GM11168 (cell line): Measurements from ENCODE around the gene TP53BP2.
"Not testable (repeated sequence)": the region's sequence is repeated elsewhere in the genome, so short reads cannot be mapped to it uniquely, and the experiment has no call there.

Experiments used
- in situ Hi-C: fragments of 300-500 bp; cut with MboI; formaldehyde crosslinking; loops from one replicate; pipeline ENCODE4 v1.12.0; 2022; ENCODE audit warnings: low sequenced_read_pairs; ENCODE audit not compliant: unreplicated experiment

TP53BP2 gene

DNA sequence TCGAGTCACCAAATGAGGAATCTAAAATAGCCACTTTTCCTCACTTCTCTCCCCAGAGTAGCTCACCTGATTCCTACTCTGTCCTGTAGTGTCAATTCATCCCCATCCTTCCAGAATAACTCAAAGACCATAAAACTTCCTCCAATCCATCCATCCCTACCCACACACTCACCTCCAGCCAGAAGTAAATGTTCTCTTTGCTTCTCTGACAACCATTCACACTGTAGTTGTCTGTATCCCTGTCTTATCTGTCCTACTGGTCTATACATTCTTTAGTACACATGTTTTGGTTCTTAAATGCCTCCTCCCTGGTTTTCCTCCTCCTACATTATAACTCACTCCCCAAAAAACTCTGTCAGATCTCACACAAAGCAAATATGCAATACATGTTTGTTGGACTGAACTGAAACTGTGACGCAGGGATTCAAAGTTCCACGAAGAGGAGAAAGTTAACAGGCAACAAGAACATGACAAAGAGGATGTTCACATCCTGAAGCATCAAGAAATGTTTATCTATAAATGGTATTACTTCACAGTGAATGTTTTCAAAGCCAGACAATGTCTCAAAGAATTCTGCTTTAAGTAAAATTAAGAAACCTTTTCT, 11.0 kb downstream of the TP53BP2 start:
- in situ Hi-C loops = no loop called here

DNA sequence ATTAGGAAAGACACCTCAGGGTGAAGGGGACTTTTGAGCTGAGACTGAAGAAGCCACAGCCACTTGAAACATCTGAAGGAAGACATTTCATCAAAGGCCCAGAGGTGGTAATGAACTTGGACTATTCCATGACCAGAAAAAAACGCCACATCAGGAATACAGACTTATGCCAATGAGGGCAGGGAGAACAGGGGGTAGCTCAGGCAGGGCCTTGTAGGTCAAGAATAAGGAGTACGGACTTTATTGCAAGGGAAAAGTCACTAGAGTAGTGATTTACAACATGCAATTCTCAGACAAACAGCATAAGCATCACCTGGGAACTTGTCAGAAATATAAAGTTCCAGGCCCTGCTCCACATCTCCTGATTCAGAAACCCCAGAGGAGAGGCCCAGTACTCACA, 11.8 kb downstream of the TP53BP2 start:
- in situ Hi-C loops = no loop called here

DNA sequence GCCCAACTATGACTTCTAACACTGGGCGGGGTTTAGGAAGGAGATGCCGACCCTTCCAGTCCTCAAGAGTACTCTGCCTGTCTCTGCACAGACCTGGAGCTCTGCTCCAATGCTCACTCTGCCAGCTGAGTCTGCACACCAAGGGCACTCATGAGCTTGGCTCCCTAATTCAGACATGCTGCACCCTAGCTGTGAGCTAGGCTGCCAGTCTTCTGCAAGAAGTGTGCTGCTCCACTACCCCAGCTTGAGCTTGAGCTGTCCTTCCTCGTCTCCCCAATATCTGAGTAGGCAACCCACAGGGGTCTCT, 13.2 kb downstream of the TP53BP2 start:
- in situ Hi-C loops = no loop called here

DNA sequence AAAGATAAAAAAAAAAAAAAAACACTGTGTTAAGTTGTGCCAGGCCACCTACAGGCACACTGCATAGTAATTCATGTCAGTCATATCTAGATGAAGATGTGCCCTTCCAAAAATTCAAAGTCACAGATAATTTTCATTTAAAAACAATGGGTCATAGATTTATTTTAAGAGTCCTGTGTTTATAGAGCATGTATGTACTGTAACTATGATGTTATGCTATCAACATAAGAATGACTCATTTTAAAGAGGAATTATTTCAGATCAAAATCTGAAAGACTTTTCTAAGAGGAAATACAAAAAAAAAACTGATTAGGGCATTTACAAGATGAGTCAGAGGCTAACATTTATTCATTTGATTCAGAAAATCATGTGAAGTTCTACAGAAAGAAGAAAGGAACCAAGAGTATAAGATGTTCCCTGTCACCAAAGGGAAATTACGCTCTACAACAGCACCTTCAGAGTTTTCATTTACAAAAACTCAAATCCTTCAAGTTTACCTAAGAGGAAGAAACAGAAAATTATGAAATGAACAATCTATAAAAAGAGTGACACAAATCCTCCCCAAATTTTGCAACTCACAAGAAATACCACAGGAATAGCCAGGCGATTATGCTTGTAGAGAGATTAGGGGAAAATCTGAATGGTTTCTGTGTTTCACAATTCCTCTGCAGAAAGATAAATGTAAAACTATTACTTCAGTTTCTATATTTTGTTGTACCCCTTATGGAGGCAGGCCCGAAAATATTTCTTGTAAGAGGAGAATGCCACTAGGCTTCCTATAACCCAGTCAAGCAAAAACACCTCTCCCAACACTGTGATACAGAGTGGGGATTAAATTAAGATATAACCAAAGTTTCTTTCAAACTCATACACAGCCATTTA, 13.8 kb downstream of the TP53BP2 start:
- in situ Hi-C loops = no loop called here

DNA sequence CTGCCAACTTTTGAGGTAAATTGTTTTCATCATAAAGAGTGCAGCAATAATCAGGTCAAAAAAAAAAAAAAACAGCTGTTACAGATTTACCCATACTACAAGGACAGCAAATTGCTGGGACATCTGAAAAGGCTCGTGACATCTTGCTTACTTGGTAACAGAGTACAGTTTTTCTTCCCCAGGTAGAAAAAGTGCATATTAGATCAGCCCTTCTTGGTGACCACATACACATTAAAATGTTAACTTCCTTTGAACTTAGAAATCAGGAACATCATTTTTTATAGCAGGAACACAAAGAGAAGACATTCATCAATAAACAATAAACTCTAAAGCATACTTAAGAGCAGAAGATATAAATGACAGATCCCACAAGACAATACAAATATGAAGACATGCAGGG, 16.1 kb downstream of the TP53BP2 start:
- in situ Hi-C loops = no loop called here

DNA sequence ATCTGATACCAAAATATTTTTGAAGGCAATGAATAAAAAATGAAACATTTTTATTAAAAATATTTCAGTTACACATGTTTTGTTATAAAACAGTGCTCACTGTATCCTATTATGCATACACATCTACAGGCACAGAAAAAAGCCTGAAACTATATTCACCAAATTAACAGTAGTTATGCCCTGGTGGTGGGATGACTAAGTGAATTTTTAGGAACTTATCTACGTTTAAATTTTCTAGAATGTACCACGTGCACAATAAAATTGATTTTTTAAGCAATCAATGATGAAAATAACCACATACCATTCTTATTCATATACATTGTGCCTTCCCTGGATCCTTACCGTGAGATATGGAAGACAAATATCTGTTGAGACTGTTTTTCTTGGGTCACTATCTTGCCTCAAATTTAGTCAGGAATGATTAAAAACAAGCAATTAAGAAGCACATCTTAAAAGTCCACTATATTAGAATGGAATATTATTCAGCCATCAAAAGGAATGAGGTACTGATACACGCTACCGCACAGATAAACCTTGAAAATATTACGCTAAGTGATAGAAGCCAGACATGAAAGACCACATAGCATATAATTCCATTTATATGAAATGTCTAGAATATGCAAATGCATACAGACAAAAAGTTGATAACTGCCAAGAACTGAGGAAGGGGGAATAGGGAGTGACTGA, 17.4 kb downstream of the TP53BP2 start:
- in situ Hi-C loops = no loop called here

DNA sequence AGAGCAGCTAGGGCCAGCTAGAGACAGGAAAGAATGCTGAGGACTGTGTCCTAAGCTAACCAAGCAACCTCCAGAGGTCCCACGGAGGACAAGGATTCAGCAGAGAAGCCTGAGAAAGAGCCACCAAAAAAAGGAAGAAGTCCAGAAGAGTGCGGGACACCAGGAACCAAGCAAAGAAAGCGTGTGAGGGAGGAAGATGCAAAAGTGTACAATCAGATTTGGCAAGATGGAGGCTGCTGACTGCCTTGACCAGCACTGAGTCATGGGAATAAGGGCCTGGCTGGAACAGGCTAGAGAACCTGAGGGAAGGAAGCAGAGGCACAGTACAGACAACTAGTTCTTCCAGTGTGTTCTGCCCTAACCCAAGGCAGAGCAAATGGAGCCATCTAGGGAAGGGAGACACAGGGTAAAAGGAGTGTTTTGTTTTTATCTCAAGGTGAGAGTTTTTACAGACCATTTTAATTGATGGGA, 18.5 kb downstream of the TP53BP2 start:
- in situ Hi-C loops = no loop called here

DNA sequence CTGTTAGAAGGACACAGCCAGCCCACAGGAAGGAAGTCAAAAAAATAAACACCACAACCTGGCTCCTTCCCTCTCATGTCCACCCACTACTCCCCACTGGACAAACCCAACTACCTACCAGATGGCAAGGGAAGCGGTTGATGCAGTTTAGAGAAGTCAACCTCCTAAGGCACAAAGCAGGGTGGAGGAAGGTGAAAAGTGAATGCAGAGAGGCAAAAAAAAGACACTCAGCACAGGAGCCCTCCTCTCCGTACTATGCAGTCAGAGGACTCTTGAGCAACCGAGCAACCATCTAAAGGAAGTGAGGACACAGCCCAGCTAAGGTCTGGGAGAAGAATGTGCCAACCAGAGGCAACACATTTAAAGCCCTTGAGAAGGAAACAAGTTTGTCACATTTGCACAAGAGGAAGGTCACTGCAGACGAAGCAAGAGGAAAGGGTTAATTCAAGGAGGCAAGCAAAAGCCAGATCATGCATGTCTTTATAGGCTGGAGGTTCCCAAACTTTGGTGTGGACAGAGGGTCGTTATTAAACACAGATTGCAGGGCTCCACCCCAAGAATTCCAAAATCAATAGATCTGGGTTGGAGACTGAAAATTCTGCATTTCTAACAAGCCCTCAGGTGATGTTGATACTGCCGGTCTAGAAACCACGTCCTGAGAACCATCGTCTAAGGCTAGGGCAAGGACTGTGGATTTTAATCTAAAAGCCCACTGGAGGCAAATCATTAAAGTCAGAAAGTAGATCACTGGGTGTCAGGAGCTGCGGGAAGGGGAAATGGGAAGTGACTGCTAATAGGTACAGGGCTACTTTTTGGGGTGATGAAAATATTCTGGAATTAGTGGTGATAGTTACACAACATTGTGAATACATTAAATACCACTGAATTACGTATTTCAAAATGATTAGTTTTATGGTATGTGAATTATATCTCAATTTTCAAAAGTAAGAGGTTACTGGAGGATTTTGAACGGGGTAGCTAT, 19.7 kb downstream of the TP53BP2 start:
- in situ Hi-C loops = no loop called here

DNA sequence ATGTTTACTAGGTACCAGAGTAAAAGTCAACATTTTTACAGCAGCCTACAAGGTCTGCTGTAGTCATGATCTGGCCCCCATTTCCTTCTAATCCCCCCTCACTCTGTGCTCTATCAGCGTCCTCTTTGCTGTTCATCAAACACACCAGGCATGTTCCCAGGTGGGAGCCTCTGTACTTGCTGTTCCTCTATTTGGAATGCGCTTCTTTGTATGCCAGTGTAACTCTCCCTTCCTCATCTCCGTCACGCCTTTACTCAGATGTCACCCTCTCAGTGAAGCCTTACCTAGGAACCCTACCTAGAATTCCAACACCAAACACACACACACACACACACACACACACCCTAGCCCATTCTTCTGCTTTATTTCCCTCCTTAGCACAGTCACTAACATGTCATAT, 21.0 kb downstream of the TP53BP2 start:
- in situ Hi-C loops = no loop called here

DNA sequence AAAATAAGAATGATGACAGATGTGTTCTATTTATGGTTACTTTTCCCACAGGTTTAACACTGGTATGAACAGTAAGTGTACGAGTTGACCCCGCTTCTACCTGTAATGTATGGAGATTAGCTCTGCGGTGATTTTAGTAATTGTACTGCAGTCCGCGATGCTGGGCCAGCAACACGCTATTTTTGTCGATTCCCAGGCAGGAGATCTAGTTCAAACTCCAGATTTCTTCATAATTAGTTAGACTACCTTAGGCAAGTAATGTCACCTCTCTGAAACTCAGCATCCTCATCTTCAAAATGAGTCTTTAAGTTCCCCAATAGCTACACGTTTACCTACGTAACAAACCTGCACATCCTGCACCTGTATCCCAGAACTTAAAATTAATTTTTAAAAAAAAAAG, 21.5 kb downstream of the TP53BP2 start:
- in situ Hi-C loops = no loop called here

DNA sequence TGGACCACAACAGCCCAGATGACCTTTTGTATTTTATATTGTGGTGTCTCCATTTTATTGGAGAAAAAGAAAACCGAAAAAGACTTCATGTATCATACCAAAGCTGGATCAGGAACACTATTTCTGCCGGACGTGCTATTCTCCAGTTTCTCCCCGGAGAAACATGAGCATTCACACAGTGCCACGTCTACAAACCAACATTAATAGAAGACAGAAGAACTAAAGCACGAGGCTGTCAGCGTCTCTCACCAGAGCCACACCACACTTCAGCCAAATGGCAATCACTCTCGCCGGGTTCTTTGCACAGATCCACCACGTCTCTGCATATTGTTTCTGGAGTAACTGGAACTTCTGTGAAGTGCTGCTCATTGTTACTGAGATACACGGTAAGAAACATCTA, 24.8 kb downstream of the TP53BP2 start:
- in situ Hi-C loops = no loop called here

DNA sequence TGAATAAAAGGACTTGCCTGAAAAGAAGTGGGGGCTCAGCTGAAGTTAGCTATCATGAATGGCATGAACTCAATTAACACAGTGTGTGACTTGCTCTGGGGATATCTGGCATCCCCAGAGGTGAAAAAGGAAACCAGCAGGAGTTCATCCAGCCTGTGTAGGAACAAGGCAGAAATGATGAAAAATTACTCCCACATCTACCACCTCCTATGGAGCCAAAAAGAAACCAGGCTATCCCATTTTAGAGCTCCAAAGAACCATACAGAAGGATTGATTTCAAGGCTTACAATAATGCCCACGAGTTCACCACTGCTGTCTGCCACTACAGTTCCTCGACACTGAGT, 25.3 kb downstream of the TP53BP2 start:
- in situ Hi-C loops = no loop called here

DNA sequence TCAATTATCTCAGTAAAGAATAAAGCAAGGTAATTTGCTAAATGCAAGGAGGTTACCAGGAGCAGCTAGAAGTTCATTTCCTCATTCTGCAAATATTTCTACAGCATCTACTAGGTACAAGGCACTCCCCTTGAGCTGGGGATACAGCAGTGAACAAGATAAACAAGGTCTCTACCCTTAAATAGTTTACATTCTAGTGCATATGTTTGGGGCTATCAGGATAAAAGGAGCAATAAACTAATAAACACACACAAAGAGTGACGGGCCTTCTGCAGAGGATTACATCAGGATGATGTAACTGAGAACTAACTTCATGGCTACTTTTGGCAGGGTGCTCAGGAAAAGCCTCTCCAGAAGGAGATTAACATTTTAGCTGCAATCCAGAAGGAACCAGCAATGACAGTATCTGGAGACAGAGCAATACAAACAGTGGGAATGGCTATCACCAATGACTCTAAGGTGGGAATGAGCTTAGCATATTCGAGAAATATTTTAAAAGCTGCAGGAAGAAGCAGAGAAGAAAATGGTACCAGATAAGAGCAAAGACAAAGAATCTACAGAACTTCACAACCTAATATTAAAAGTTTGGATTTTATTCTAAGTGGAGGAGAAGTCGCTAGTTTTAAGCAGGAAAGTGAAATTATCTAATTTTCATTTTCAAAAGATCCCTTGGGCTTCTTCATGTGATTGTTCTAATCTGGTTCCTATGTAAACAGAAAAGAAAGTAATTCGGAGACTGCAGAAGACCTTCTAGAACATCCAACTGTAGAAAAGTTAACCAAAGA, 25.8 kb downstream of the TP53BP2 start:
- in situ Hi-C loops = no loop called here

DNA sequence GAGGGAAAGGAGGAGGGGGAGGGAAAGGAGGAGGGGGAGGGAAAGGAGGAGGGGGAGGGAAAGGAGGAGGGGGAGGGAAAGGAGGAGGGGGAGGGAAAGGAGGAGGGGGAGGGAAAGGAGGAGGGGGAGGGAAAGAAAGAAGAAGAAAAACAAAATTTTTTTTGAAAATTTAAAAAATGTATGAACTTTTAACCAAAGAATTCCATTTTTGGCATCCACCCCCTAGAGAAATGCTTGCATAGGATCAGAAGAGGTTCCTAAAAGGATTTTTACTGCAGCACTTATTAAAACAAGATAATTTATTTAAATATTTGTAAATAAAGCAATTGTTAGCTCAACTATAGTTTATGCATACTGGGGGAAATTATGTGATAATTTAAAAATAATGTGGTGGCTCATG, 28.5 kb downstream of the TP53BP2 start:
- in situ Hi-C loops = not testable (repeated sequence)

DNA sequence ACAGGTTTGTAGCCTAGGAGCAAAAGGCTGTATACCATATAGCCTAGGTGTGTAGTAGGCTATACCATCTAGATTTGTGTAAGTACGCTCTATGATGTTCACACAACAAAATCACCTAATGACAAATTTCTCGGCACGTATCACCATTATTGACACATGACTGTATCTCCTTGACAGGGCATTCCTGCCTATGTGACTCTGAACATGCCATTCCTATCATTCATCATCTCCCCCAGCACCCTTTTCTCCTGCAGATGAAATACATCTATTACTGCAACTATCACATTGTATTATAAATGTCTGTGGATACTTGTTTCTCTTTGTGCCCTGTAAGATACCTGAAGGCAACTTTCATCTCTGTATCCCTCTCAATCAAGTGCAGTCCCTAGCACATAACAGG, 29.9 kb downstream of the TP53BP2 start:
- in situ Hi-C loops = no loop called here

DNA sequence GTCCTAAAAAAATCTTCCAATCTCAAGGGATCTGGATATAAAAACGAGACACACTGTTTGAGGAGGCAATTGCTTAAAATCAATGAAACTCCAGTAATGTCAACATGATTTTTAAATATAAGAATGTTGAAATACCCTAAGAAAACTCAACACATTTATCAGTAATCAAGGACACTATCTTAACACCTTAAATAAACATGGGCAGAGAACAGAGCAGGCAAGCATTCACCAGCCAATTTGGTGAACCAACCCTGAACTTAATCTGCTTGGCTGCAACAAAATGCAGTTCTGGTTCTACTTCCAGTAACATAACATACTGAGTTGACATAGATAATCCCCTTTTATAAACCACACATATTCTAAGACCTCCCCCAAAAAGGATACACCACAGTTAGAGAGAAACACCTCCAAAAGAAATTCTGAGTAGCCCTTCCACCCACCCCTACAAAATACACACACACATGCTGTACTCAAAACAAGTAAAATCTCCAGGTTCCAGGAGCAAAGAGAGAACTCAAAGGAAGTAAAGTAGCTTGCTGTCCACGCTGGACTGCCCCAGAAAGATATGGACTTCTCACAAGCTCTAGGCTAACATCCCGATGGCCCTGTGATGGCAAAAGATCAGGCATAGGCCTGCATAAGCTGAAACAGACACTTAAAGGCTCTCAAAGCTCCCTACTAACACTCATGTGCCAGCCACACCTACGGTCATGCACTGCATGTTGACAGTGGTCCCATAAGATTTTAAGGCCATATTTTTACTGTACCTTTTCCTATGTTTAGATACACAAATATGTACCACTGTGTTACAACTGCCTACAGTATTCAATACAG, 30.5 kb downstream of the TP53BP2 start:
- in situ Hi-C loops = no loop called here

DNA sequence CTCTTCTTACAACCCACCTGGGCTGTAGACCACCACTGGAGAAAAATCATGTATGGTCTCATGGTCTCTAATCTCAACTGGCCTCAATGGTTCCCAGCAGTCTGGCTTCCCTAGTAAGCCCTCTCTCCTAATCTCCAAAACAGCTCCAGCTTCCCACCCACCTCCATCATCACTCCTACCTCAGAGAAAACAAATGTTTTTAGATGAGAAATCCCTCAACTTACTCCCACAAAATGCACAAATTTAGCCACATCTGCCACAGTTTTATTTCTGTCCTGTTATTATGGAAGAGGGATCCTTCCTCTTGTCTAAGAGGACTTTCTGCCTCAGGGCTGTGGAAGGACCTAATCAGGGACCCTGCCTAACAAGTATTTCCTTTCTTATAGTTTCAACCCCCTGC, 32.1 kb downstream of the TP53BP2 start:
- in situ Hi-C loops = no loop called here

DNA sequence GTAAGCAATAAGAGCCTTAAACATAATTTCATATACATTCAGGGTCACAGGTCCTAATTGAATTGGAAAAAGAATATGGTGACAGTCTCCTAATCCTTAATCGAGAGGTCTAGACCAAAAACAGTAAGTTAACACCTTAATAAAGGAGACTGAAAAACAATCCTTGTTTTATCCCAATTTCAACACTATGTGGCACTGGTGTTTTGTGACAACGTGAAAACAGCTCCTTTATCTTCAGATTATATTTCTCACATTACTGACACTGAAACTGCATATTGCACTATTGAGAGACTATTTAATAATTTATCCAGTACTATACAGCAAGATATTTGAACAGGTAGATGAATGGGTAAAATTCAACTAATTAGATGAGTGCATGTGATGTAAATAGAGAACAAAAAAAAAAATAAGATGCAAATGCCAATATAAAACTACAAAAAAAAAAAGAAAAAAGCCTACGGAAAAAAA, 34.1 kb downstream of the TP53BP2 start:
- in situ Hi-C loops = no loop called here

DNA sequence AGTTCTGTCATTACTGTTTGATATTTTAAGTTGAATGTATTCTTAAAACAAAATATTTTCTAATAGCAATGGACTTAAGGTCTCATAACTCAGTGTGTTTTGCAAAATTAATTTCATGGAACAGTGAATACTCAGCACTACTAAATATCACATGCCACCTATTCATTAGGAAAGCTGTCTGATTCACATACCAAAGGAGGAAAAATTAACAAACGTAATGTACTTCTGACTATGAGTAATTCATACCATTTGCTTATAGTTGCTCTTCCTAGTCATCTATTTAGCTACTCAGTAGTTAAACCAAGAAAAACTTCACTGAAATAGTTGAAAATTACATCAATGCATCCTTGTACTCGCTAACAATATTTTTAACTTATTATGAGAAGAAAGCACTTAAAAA, 35.2 kb downstream of the TP53BP2 start:
- in situ Hi-C loops = no loop called here
